Measurements from ENCODE around the gene LAD1.

LAD1 gene

DNA sequence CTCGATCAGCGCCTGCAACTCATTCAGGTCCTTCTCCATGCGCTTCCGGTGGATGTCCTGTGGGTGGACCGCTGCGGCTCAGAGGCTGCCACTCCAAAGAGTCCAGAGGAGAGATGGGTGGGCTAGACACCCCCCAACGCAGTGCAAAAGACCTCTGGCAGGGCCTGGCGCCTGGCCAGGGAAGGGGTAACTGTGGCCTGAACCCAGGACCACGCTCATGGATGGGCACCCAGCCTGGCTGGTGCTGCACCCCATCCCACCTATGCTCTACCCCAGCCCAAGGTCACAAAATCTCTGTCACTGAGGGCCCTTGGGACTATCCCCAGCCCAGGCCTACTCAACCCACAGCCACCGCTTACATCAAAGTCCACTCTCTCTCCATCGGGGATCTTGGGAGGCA is 33.9 kb downstream of the LAD1 start:
- TF ChIP-seq, protein P1, sequence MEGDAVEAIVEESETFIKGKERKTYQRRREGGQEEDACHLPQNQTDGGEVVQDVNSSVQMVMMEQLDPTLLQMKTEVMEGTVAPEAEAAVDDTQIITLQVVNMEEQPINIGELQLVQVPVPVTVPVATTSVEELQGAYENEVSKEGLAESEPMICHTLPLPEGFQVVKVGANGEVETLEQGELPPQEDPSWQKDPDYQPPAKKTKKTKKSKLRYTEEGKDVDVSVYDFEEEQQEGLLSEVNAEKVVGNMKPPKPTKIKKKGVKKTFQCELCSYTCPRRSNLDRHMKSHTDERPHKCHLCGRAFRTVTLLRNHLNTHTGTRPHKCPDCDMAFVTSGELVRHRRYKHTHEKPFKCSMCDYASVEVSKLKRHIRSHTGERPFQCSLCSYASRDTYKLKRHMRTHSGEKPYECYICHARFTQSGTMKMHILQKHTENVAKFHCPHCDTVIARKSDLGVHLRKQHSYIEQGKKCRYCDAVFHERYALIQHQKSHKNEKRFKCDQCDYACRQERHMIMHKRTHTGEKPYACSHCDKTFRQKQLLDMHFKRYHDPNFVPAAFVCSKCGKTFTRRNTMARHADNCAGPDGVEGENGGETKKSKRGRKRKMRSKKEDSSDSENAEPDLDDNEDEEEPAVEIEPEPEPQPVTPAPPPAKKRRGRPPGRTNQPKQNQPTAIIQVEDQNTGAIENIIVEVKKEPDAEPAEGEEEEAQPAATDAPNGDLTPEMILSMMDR (IDR thresholded peaks at IDR 0.05; ENCODE audit: low read depth, low read length), result no peak
- no peak overlapping the region for H3K4me3 ChIP-seq (ENCODE audit: low read depth, low read length)
- in situ Hi-C loops (cut with HindIII; ENCODE audit: low sequenced_read_pairs), result no loop called here
- DNase-seq (ENCODE audit: low read depth, low spot score), result no peak

DNA sequence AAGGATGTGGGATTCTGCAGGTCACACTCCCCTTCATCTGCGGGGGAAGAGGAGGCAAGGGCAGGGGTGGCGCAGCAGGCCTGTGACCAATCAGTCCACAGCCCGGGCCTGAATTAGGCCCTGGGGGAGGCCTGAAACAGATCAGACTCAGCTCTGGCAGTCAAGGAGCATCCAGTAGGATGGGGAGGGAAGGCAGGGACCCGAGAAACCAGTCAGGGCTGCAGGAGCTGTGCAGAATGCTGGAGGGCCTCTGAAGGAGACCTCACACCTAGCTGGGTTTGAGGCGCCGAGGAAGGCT is 34.4 kb downstream of the LAD1 start:
- no peak overlapping the region for H3K4me3 ChIP-seq (ENCODE audit: low read depth, low read length)
- in situ Hi-C loops (cut with HindIII; ENCODE audit: low sequenced_read_pairs), result no loop called here
- TF ChIP-seq, protein P1 (IDR thresholded peaks at IDR 0.05; ENCODE audit: low read depth, low read length), result no peak
- DNase-seq (ENCODE audit: low read depth, low spot score), result no peak

DNA sequence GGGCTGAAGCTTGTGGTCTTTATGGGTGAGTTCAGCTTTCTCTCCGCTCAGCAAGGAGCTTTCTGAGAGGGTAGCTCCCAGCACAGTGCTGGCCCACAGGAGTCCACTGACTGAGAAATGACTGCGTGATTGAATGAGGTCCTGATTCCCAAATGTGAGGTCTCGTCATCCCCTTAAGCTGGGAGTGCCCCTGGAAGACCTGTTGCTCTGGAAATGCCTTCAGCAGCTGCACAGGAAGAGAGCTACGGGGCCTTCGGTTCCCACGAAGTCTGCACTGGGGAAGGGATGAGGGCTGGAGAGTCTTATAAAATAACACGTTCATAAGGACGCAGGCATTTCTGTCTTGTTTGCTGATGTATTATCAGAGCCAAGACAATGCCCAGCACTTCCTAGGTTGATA is 35.7 kb downstream of the LAD1 start:
- DNase-seq (ENCODE audit: low read depth, low spot score), result no peak
- in situ Hi-C loops (cut with HindIII; ENCODE audit: low sequenced_read_pairs), result no loop called here
- TF ChIP-seq, protein P1 (IDR thresholded peaks at IDR 0.05; ENCODE audit: low read depth, low read length), result no peak
- H3K4me3 ChIP-seq (ENCODE audit: low read depth, low read length), result no peak overlapping the region

DNA sequence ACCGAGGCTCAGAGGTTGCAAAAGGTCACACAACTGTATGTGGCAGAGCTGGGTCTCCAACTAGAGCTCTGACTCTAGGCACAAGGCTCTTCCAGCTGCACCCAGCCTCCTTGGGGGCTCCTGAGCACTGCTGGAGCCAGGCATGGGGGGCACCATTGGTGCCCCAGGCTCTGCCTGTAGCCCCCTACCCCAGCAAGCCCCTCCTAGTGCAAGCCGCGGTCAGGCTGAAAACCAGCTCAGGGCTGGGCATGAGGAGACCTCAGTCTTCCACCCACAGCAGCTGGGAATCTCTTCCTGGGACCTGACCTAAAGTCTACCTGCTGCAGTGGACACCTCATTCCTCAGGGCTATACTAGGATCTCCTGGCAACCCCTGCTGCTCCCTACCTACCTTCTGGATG is 36.2 kb downstream of the LAD1 start:
- H3K4me3 ChIP-seq (ENCODE audit: low read depth, low read length), result no peak overlapping the region
- no peak for DNase-seq (ENCODE audit: low read depth, low spot score)
- TF ChIP-seq, protein P1 (IDR thresholded peaks at IDR 0.05; ENCODE audit: low read depth, low read length), result no peak
- in situ Hi-C loops (cut with HindIII; ENCODE audit: low sequenced_read_pairs), result no loop called here

DNA sequence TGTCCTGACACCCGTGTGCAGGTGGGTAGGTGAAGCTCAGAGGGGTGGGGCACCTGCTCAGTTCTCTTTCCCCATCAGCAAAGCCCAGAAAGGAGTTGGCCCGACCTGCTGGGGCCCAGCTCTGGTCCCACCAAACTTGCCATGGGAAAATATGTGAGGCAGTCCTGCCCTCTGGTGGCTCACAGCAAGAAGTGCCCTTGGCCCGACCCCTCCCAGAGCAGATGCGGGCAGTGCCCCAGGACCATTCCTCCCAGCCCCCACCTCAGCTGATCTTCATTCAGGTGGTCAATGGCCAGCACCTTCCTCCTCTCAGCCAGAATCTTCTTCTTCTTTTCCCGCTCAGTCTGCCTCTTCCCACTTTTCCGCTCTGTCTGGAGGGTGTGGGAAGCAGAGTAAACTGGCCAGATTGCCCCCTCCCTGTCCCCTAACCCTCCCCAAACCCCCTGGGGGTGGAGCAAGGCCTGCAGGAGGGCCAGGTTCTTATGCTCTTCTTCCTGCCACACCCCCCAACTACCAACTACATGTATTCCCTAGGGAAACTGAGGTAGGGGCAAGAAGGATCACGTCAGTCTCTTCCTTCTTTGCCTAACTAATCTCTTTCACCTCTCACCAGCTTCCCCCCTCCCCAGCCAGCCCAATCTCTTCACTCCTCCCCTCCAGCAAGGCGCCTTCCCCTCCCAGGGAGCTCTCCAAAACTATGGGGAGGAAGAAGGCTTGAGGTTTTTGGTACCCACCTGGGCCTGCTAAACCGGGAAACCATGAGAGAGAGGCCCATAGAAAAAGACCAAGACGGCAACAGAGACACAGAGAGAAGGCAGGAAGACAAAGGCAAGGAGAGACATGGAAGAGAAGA is 37.2 kb downstream of the LAD1 start:
- peak; percentile 21 for DNase-seq (ENCODE audit: low read depth, low spot score)
- in situ Hi-C loops (cut with HindIII; ENCODE audit: low sequenced_read_pairs), result no loop called here
- TF ChIP-seq, protein P1 (IDR thresholded peaks at IDR 0.05; ENCODE audit: low read depth, low read length), result peak; percentile 86
- H3K4me3 ChIP-seq (ENCODE audit: low read depth, low read length), result no peak overlapping the region

DNA sequence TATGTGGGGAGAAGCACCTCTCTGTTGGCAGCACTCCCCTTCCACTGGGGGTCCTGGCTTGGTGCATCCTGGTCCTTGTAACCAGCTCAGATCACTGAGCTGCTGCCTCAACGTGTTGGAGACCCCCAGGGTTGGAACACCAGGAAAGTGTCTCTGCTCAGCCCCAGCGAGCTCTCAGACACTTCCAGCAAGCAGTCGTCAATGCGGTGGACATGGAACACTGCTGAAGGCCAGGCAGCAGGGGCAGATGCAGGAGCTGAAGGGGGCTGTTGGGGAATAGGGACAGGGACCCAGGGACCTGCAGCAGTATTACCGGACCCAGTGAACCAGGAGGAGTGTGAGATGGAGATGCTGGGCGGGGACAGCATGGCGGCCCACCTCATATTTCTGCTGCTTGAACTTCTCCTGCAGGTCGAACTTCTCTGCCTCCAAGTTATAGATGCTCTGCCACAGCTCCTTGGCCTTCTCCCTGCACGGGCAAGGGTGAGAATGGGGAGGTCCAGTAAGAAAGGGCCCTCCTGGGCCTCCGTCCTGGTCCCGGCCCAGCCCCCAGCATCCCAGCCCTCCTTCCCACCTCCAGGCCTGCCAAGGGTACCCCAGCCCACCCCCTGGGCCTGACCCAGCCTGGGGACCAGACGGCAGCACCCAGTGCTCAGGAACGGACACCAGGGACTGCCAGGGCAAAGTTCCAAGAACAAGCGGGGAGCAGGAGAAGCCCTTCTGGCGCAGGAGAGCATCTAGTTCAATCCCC is 38.0 kb downstream of the LAD1 start:
- H3K4me3 ChIP-seq (ENCODE audit: low read depth, low read length), result no peak overlapping the region
- TF ChIP-seq, protein P1 (IDR thresholded peaks at IDR 0.05; ENCODE audit: low read depth, low read length), result no peak
- in situ Hi-C loops (cut with HindIII; ENCODE audit: low sequenced_read_pairs), result no loop called here
- no peak for DNase-seq (ENCODE audit: low read depth, low spot score)

Measured in astrocyte of the spinal cord (primary cell).